Measurements from ENCODE around the gene MTSS2.

MTSS2 gene

DNA sequence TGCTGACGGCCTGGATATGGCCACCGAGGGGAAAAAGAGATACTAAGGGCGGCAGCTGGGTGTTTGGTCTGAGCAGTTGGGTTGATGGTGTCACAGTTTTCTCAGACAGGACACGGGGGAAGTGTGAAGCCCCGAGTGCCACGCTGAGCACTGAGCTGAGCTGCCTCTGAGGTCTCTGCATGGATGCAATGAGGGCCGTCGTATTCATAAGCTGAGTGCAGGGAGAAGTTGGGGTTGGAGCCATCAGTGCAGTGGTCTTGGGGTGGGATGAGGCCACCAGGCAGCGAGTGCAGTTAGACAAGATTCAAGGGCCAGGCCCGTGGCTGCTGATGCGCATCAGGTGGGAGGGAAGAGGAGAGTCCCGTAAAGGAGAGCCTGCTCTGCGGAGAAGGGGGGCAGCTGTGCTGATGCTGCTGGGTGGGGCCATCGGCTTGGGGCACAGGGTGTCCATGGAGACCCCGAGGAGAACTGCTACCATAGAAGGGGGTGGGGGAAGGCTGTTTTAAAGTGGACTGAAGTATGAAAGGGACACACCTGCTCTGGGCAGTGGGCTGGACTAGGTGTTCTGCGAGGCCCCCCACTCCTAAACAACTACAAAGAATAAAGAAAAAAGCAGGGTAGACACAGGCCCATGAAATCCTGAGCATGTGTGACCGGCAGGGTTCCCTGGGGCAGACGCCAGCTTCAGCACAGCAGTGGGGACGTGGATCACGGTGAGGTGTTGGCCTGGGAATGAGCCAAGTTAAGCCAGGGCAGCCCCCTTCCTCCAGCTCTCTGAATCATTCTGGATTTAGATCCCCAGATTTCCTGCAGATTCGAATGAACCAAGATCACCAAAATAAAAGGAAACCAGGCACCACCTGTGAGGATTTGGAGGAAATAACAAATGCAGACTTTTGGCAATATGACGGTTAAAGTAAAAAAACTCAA is 19.8 kb downstream of the MTSS2 start:
- no peak for DNase-seq

DNA sequence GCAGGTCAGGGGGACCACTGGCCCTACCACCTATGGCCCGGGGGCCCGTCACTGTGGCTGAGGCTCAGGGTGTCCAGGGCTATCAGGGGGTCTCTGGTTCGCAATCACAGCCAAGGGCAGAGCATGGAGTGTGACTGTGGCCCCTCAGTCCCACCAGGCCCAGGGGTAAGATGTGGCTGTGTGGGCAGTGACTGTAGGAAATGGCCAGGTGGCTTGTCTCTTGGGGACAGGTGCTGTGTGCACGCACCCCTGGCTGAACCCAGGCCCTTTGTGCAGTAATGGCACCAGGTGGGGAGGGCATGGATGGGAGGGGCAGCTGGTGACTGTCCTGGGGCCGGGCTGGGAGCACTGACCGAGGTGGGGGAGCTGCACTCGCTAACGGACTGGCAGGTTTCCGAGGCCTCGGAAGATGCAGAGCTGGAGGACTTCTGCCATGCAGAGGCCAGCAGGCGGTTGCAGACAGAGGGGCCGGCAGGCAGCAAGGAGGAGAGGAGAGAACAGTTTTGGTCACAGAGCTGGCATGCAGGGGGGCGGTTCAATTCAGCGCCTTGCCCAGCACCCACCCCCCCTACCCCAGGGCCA is 20.6 kb downstream of the MTSS2 start:
- no peak for DNase-seq

DNA sequence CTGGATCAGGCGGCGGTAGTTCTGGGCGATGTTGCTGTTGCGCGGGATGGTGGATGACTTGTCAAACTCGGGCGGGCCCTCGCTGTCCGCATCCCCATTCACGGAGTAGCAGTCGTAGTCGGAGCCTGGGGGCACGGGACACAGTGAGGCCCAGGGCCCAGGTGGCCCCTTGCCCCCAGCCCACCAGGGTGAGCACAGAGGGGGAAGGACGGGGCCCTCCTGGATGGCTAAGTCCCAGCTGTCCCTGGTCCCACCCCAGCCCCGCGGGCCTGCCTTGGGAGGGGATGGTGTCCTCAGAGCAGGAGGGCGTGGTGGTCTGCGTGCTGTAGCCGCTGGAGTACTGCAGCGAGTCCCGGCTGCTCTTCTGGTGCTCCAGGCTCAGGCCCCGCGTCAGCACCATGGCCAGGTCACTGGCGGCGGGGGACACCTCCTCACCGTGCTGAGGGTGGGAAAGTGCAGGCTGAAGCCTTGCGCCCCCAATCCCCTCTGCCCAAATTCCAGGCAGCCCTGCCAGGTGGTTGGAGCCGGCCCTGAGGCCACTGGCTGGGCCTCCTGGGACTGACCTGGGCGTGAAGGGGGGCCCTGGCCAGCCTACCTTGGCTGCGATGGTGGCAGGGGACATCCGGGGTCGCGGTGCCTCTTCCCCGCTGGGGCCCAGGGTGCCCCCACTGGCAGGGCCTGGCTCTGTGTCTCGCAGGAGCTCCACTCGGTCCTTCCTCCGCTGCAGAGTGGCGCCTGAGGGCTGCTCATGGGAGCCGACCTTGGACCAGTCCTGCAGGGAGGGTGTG is 21.3 kb downstream of the MTSS2 start:
- no peak for DNase-seq

DNA sequence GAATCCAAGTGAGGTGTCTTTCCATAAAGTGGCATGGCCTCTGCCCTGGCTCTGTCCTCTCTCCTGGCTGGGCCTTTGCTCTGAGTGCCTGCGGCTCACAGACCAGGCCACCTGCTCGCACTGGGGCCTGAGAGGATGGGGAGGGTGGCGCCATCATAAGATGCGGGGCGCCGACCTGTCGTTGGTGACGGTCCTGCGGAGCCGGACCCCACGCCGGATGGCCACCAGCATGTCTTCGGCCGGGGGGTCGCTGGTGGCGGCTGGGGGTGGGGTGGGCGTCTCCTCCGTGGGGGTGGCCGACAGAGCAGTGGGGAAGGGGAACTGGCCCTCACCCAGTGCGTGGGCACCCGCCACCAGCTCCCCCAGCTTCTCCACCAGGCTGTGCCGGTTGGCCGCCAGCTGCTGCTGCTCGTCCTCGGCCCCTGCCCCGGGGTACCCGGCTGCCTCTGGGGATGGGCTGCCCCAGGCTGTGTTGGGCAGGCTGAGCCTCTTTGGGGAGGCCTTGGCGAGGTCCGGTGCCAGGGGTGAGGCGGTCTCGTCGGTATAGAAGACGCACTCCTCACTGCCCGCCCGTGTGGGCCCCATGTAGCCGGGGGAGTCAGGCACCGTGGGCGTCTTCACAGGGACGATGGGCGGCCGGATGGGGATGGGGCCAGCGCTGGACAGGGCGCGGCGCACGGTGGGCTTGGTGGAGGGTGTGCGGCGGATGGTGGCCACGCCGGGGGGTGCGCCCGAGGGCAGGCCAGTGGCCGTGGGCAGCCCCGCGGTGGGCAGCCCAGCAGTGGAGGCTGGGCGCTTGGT is 22.1 kb downstream of the MTSS2 start:
- DNase-seq = no peak

DNA sequence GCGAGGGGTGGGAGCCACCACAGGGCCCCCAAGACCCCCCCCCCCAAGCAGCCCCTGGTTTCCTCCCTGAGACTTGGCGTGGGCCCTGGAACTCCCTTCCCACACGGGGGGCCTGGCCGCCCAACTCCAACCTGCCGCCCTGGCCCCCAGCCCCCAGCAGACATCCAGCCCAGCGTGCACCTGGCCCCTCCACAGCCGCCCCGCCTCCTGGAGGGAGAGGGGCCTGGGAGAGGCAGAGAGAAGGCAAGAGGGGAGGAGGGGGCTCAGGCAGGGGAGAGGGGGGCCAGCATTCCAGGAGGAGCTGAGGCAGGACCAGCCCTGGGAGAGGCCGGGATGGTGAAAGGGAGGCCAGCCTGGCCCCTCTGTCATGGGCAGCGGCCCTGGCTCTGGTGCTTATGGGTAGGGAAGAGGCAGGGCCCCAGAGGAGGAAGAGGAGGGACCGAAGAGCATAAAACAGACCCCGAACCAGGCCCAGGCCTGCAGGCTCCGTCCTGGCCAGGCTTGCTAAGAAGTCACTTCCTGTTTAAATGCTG is 22.8 kb downstream of the MTSS2 start:
- no peak for DNase-seq

DNA sequence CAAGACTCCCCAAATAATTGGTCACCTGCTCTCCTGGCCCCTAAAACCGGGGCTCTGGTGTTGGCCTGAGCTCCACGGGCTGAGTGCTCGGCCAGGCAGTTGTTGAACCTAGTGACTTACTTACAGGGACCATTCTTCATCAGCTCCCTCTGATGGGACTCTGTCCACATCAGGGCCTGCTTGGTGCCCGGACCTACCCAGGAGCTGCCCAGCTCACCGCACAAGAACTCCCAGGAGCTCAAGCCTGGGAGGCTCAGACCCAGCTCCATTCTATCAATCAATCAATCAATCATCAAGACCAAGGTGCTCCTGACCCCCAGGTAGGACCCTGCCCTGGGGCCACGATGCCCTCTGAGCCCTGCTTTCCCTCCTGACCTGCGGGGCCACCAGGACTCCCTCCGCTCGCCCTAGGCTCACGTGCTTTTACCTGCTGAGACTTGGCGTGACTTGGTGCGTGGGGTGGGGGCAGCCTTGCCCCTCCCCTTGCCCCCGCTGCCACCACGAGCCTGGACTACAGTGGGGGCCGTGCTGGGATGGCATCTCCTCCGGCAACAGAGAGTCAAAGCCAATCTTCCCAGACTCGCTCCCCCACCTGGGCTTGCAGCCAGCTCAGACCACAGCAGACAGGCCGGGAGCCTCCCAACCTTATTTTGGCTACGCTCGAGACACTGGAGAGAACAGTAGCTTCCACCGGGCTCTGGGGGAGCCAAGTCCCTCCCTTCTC is 23.8 kb downstream of the MTSS2 start:
- no peak for DNase-seq

DNA sequence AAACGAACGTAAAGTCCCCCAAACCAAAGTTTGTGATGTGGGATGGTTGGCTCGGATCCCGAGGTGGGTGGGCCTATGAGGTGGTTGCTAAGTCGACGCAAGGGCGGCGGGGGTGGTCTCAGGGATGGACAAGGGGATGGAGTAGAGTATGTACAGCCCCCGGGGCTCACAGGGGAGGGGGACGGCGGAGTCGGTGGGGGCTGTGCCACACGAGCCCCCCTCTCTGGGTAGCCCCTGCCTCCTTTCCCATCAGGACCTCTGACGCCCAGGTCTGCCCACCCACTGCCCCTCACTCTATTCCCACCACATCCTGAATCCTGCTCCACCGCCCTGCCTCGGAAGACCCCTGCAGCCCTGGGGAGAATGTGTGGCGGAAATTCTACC is 24.3 kb downstream of the MTSS2 start:
- no peak for DNase-seq

DNA sequence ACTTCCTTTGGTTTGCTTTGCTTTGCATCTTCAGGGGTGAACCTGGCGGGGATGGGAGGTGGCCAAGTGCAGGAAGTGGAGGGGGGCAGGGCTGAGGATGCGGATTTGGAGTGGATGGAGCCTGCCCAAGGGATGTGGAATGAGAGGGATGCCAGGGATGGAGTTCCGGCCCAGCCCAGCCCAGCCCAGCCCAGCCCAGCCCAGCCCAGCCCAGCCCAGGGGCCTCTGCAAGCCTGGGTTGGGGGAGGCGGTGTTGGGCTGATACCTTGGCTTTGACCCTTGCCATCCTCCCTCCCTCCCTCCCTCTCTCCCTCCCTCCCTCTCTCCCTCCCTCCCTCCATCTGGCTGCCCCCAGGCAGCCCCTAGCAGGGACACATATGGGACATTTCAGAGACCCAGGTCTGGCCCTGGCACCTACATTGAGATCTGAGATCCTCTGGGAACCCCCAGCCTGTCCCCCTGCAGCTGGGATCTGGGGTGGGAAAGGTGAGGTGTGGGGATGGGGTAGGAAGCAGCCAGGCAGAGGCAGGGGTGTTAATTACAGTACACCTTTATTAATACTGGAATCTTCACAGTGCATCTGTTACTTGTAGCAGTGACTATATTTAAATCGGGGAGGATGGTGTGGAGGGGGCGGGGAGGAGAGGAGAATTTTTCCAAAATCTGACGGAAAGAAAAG is 25.0 kb downstream of the MTSS2 start:
- DNase-seq = no peak

DNA sequence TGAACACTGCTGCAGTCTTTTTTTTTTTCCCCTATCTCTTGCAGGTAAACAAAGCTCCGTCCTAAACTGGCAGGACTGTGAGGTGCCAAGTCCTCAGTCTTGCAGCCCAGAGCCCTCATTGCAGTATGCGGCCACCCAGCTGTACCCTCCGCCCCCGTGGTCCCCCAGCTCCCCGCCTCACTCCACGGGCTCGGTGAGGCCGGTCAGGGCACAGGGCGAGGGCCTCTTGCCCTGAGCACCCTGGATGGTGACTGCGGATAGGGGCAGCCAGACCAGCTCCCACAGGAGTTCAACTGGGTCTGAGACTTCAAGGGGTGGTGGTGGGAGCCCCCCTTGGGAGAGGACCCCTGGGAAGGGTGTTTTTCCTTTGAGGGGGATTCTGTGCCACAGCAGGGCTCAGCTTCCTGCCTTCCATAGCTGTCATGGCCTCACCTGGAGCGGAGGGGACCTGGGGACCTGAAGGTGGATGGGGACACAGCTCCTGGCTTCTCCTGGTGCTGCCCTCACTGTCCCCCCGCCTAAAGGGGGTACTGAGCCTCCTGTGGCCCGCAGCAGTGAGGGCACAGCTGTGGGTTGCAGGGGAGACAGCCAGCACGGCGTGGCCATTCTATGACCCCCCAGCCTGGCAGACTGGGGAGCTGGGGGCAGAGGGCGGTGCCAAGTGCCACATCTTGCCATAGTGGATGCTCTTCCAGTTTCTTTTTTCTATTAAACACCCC is 25.7 kb downstream of the MTSS2 start:
- no peak for DNase-seq

DNA sequence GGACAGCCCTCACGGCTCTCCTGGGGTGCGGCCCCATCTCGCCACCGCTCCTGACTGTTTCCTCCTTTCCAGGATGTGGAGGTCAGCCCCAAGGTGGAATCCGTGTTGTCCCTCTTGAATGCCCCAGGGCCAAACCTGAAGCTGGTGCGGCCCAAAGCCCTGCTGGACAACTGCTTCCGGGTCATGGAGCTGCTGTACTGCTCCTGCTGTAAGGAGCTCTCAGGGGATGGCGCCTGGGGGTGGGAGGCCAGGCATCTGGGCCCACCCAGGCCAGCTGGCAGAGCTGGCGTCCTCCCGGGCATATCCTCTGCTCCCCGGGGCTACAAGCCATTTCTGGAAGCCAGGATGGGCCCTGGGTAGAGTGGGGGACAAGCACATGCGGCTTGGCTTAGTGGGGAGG is 26.3 kb downstream of the MTSS2 start:
- no peak for DNase-seq

DNA sequence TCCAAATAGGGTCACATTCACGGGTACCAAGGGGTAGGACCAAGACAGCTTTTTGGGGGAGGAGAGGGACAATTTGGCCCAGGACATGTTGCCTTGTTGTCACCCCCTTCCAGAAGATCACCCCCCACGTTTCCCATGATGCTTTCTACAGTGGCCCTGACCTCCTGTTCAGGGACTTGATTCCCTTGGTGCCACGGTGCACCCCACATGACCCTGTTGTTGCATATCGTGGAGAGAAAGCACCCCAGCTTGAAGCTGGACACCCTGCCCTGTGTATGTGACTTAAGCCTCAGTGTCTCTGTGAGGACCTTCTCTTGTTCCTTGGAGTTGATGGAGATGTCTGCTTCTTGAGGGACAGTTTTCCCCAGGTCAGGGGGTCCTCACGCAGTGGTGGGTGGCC is 26.9 kb downstream of the MTSS2 start:
- no peak for DNase-seq

DNA sequence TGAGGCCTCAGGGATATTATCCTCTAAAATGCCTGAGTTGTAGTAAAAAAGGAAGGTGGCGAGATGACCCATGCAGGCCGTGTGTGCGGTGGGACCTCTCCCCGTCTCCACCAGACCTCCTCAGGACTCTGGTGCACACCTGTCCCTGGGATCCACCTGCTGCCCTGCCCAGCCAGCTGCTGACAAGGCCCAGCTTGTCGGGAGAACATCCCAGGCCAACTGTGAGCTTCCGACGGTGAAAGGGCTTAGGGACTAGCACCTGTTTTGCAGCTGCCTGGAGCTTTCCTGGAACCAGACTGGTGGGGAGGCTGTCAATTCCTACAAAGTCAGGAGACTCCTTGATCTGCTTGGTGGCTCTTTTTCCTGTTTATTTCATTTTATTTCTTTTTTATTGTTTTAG is 27.9 kb downstream of the MTSS2 start:
- DNase-seq = no peak

DNA sequence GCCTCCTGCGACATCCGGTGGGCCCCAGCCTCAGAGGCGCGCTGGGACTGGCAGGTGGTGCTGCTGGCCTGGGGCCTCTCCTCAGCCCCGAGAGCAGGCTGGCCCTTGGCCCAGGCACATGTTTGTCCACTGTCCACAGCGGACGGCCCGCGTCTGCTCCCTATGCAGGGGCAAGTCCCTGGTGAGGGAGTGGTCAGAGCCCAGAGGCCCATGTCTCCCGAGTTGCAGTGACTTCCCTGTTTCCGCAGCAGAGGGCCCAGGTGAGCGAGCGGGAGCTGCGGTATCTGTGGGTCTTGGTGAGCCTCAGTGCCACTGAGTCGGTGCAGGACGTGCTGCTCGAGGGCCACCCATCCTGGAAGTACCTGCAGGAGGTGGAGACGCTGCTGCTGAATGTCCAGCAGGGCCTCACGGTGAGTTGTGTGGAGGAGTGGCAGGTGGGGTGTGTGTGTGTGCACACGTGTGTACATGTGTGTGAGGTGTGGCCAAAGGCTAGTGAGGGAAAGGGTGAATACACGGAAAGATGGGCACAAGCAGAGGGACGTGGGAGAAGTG is 29.1 kb downstream of the MTSS2 start:
- no peak for DNase-seq

DNA sequence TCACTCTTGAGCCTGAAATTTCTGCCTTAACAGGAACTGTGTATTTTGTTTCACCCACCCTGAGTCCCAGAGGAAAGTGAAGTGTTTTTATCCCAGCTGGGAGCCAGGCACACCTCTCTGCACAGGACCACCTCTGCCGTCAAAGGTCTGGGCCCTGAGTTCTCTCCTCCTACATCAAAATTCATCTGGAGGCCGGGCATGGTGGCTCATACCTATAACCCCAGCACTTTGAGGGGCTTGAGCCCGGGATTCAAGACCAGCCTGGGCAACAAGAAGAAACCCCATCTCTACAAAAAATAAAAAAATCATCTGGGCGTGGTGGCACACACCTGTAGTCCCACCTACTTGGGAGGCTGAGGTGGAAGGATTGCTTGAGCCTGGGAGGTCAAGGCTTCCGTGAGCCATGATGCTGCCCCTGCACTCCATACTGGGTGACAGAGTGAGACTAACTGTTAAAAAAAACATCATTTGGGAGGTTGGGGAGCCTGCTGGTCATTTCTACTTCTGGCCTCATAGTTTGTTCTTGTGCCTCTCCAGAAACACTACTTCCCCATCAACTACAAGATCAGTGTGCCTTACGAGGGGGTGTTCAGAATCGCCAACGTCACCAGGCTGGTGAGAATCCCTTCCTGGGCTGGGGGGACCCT is 29.7 kb downstream of the MTSS2 start:
- DNase-seq = no peak

DNA sequence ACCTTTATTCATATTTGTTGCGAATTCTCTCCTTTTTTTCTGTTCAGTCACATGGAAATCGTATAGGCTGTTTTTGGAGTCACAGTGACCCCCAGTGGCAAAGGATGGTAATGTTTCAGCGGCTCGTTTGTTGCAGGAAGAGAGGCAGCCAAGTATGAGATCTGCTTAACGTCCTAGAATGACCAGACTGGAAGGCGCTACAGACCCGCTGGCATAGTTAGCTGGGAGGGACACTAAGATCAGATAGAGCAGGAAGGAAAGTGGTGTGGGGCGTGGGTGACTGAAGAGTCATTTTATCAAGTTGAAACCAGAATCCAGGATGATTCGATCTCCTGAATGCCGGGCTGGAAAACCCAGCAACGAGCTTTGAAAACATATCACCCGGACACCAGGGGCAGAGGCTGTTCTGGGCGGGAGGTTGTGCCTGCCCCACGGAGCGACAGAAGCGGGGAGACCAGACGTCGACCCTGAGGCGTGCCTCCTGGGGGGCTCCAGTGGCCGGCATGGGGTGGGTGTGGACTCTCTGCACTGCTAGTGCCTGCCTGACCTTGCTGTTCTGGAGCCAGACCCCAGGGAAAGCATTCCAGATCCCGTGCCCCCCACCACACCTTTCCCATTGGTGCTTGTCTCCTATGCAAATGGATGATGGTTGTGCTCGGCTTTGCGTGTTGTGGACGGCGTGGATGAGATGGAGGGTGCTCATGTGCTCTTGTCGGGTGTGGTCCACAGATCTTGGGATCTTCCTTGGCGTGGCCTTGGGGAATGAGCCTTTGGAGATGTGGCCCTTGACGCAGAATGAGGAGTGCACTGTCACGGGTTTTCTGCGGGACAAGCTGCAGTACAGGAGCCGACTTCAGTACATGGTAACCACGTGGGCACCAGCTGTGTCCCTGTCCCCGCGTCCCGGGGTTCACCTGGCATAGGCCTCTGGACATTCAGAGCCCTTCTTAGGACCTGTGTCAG is 31.8 kb downstream of the MTSS2 start:
- DNase-seq = peak; percentile 88

DNA sequence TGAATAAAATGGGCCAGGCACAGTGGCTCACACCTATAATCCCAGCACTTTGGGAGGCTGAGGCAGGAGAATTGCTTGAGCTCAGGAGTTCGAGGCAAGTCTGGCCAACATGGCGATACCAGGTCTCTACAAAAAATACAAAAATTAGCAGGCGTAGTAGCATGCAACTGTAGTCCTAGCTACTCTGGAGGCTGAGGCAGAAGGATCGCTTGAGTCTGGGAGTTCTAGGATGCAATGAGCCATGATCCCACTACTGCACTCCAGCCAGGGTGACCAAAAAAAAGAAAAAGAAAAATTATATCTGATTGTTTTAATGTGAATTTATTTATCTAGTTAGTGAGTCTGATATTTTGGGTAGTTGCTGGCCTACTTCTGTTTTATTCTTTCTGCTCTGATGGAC is 32.4 kb downstream of the MTSS2 start:
- DNase-seq = no peak

DNA sequence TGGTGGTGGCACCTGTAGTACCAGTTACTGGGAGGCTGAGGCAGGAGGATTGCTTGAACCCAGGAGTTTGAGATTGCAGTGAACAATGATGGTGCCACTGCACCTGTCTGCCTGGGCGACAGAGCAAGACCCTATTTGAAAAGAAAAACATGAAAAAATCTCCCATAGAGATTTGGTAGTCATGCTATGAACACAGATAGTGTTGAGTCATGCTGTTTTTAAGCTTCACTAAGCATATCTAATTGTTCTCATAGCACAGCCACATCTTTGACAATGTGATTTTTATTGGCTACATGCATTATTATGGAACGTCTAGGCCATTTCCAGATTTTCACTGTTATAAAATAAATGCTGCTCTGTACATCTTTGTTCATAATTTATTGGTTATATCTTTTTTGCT is 33.5 kb downstream of the MTSS2 start:
- DNase-seq = no peak

DNA sequence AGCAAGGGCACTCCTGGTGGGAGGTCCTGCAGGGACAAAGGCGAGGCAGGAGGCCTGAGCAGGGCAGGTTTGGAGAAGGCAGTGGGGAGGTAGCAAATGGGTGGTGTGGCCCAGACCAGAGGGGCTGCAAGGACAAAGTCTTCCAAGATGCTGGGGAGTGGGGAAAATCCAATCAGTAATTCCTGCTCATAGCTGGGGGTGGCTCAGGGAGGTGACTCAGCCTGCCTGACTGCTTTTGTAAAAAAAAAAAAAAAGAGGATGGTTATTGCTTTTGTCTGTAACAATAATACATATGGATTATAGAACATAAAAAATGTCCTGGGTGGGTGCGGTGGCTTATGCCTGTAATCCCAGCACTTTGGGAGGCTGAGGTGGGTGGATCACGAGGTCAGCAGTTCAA is 34.3 kb downstream of the MTSS2 start:
- no peak for DNase-seq

DNA sequence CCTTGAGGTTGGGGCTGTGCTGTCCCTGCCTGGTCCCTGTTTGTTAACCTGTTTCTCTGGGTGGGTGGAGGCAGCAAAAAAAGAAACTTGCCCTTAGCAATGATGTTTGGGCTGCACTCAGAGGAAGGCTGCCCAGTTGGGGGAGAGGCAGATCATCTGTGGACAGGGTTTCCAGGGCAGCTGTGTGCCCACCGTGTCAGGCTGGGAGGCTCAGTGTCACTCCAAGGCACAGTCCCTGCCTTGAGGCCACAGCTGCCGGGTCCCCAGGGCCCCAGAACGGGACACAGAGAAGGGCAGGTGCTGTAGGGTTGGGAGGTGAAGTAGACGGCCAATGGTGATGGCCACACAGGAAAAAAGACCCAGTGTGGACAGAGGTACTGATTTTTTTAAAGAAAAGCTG is 35.6 kb downstream of the MTSS2 start:
- no peak for DNase-seq
